ENCODE results near the gene NSMCE4A. TPM values are rescaled to one million over a fixed set of nuclear protein-coding genes. Genes with fewer than 3 reads are reported as not detected.

Gene NSMCE4A
- polyA plus RNA-seq, 1 donor (not counting 4 experiments of a cell fraction or from before 2014, with no cell fraction given): 52.0 TPM

- Histone ChIP-seq H2AFZ (ENCODE audit: control insufficient read depth, low read length) (no peak overlapping the region), H3K4me3 (ENCODE audit: control insufficient read depth in 2 of 3, extremely low read depth in 1 of 3, insufficient read depth in 2 of 3, low read depth in 1 of 3, low read length in 3 of 3) (no peak overlapping the region), H4K20me1 (ENCODE audit: control insufficient read depth, extremely low read depth, insufficient read depth, low read length) (no peaks in the 10 kb centered on the region), H3K4me2 (ENCODE audit: control insufficient read depth, extremely low read depth, insufficient read depth, low read depth, low read length) (no peak overlapping the region), H3K9me1 (ENCODE audit: control insufficient read depth, extremely low read depth, insufficient read depth, low read length) (no peaks in the 10 kb centered on the region), H3K27ac (ENCODE audit: control insufficient read depth, insufficient read depth, low read length) (no peak overlapping the region), H3K9me3 (ENCODE audit: control insufficient read depth, low read depth, low read length) (peaks cover 6% of the 10 kb centered on the region), H3K27me3 (ENCODE audit: control insufficient read depth, extremely low read depth, insufficient read depth, low read length) (no peaks in the 10 kb centered on the region), H3K36me3 (ENCODE audit: control insufficient read depth in 2 of 2, extremely low read depth in 1 of 2, insufficient read depth in 2 of 2, low read length in 2 of 2) (no peaks in the 10 kb centered on the region), H3K79me2 (ENCODE audit: control insufficient read depth, insufficient read depth, low read length) (no peaks in the 10 kb centered on the region), H3K9ac (ENCODE audit: control insufficient read depth, extremely low read depth, insufficient read depth, low read length) (no peak overlapping the region), H3K4me1 (ENCODE audit: control insufficient read depth, extremely low read depth, insufficient read depth, low read length) (no peaks in the 10 kb centered on the region)
- no peak for FAIRE-seq
- dilution Hi-C loops (cut with MboI; ENCODE audit: extremely low pct_ligation_motif_present, low sequenced_read_pairs): no loop called here
- TF ChIP-seq EZH2 (IDR thresholded peaks at IDR 0.05; ENCODE audit: low read length) (no peak), CTCF (optimal IDR thresholded peaks at IDR 0.05 in 1 of 3, IDR thresholded peaks at IDR 0.05 in 1 of 3, conservative IDR thresholded peaks at IDR 0.05 in 1 of 3; ENCODE audit: extremely low read depth in 1 of 3, insufficient read depth in 2 of 3, low read length in 3 of 3) (no peak)
- no peak for DNase-seq (ENCODE audit: low read depth, low spot score)
These were observed 9.4 kb upstream of the NSMCE4A start for GRCh38 chr10:121984463-121984862.

GRCh38 chr10:121983852-121984251, 8.8 kb upstream of the NSMCE4A start:
- FAIRE-seq: no peak
- Histone ChIP-seq H3K9ac (ENCODE audit: control insufficient read depth, extremely low read depth, insufficient read depth, low read length) (no peak overlapping the region), H3K4me1 (ENCODE audit: control insufficient read depth, extremely low read depth, insufficient read depth, low read length) (no peaks in the 10 kb centered on the region), H3K4me2 (ENCODE audit: control insufficient read depth, extremely low read depth, insufficient read depth, low read depth, low read length) (no peak overlapping the region), H3K36me3 (ENCODE audit: control insufficient read depth in 2 of 2, extremely low read depth in 1 of 2, insufficient read depth in 2 of 2, low read length in 2 of 2) (no peaks in the 10 kb centered on the region), H3K9me1 (ENCODE audit: control insufficient read depth, extremely low read depth, insufficient read depth, low read length) (no peaks in the 10 kb centered on the region), H2AFZ (ENCODE audit: control insufficient read depth, low read length) (no peak overlapping the region), H4K20me1 (ENCODE audit: control insufficient read depth, extremely low read depth, insufficient read depth, low read length) (no peaks in the 10 kb centered on the region), H3K9me3 (ENCODE audit: control insufficient read depth, low read depth, low read length) (peaks cover 6% of the 10 kb centered on the region), H3K27me3 (ENCODE audit: control insufficient read depth, extremely low read depth, insufficient read depth, low read length) (no peaks in the 10 kb centered on the region), H3K79me2 (ENCODE audit: control insufficient read depth, insufficient read depth, low read length) (no peaks in the 10 kb centered on the region), H3K4me3 (ENCODE audit: control insufficient read depth in 2 of 3, extremely low read depth in 1 of 3, insufficient read depth in 2 of 3, low read depth in 1 of 3, low read length in 3 of 3) (no peak overlapping the region), H3K27ac (ENCODE audit: control insufficient read depth, insufficient read depth, low read length) (no peak overlapping the region)
- no peak for TF ChIP-seq CTCF (optimal IDR thresholded peaks at IDR 0.05 in 1 of 3, IDR thresholded peaks at IDR 0.05 in 1 of 3, conservative IDR thresholded peaks at IDR 0.05 in 1 of 3; ENCODE audit: extremely low read depth in 1 of 3, insufficient read depth in 2 of 3, low read length in 3 of 3)
- TF ChIP-seq EZH2 (IDR thresholded peaks at IDR 0.05; ENCODE audit: low read length): no peak
- dilution Hi-C loops (cut with MboI; ENCODE audit: extremely low pct_ligation_motif_present, low sequenced_read_pairs): no loop called here
- no peak for DNase-seq (ENCODE audit: low read depth, low spot score)
